Renal cortex interstitium (tissue), 11 donors: ENCODE measurements around the gene HNRNPF. TPM values are rescaled to one million over a fixed set of nuclear protein-coding genes. Genes with fewer than 3 reads are reported as not detected.
"Not testable (repeated sequence)": the region's sequence is repeated elsewhere in the genome, so short reads cannot be mapped to it uniquely, and the experiment has no call there.

ENCODE experiments used
- DNase-seq, 11 donors: peaks; one replicate each; pipeline ENCODE4 v3.0.0-alpha.2; 2013; ENCODE audit warnings: low read depth in 9 of 11, low spot score in 4 of 11; ENCODE audit errors: extremely low read depth in 1 of 11
- polyA plus RNA-seq, 3 donors: library from polyadenylated mRNA; unstranded; fragments of 120-200 nt; gene quantifications; one replicate each; pipeline ENCODE4 v1.2.1, GENCODE V29; 2013; ENCODE audit not compliant: insufficient read length in 3 of 3

Gene HNRNPF
- polyA plus RNA-seq, 3 donors: 214 to 225 (median 217) TPM

DNA sequence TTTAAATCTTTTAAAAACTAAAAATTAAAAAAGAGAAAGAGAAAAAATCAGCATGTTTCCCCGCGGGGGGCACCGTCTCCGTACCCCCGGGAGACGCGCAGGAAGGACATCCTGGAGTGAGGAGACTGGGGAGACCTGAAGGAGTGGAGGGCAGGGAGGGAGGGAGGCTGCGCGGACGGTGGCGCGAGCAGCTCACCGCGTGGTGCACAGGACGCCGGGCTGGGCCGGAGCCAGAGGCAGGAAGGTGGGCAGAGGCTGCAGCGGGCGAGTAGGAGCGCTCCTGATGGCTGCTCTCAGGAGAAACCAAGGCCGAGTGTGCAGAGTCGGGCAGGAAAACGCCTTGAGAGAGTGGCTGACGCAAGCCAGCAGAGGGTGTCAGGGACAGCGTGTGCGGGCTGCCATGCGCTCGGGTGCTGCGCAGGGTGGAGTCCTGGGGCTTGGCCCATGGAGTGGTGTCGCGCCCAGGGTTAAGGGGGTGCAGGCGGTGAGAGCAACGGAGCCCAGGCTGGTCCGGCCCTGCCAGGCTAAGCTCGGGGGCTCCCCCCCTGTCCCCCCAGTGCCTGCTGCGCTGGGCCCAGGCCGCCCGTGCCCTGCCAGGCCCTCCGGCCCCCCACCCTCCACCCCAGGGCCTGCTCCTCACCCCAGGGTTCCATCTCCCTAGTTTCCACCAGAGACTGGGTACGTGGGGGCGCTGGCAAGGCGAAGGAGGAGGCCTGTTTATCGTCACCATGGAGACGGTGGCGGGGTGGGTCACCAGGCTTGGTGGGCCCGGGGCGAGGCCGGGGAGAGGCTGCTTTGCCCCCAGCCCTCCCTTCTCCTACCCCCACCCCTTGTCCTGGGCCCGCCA lies 66.5 kb downstream of the HNRNPF start:
- no peak for DNase-seq

- DNase-seq: no peak
Measured at GRCh38 chr10:43341450-43341849, 67.5 kb downstream of the HNRNPF start.

GRCh38 chr10:43340619-43341018 lies 68.4 kb downstream of the HNRNPF start:
- DNase-seq: no peak

DNA sequence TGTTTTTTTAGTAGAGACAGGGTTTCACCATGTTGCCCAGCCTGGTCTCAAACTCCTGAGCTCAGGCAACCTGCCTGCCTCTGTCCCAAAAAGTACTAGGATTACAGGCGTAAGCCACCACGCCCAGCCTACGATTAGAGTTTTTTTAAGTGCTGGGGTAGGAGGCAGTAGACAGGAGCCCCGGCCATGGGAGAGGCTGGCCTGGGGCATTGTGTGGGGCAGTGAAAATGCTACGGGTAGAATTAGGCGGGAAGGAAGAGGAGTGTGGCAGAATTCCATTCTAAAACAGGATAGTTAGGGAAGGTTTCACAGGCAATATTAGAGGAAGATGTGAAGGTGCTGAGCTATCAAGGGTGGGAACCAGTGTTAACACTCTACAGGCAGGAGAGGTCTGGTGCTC lies 68.9 kb downstream of the HNRNPF start:
- no peak for DNase-seq

- DNase-seq: no peak
Measured at GRCh38 chr10:43339136-43339535, 69.8 kb downstream of the HNRNPF start.

DNA sequence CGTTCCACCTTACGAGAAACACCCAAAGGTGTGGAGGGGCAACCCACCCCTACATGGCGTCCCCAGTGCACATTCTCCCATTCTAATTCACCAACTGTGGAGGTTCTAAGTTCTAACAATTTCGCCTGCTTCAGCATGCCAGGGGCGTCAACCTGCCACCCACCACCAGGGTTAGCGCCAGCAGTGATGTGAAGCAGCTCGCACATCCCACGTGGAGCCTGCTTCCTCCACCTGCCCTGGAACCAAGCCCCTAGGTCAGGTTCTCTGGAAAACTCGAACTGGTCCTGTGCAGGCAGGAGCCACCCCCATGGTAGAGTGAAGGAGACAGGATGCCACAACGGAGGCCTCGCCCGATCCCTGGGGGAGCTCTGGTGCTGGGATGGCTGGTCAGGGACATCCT lies 70.9 kb downstream of the HNRNPF start:
- DNase-seq: no peak

- not testable (repeated sequence) for DNase-seq
Measured at GRCh38 chr10:43337536-43337935, 71.5 kb downstream of the HNRNPF start.

GRCh38 chr10:43336641-43337318 lies 72.2 kb downstream of the HNRNPF start:
- no peak for DNase-seq

DNA sequence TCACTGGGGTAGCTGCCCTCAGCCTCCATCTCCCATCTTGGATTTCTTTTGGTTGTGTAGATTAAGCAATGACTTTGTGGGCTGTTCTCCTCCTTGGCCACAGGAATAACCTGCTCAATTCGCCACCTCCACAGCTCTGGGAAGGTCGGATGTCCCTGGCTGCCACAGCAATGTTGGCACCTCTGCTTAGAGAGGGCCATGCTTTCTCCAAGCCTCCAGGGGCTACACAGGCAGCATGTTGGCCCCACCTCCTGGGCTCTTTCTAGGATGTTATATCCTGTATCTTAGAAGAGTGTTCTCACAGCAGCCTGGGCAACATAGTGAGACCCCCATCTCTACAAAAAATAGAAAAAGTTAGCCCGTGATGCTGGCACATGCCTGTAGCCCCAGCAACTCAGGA lies 72.9 kb downstream of the HNRNPF start:
- no peak for DNase-seq

Other genes starting within 250 kb of the HNRNPF start
- 1 to 10 TPM; 1.2 to 2.0 (median 1.7) TPM for gene RASGEF1A, start 142.1 kb downstream of the HNRNPF start, polyA plus RNA-seq
- gene FXYD4, start 37.5 kb downstream of the HNRNPF start, polyA plus RNA-seq: 1 to 10 TPM in 1 of 3 donors, under 1 TPM in 2; 0.22 to 5.5 (median 0.54) TPM
- 10 to 100 TPM; 10.4 to 13.5 (median 13.4) TPM for gene ZNF487, start 27.9 kb upstream of the HNRNPF start, polyA plus RNA-seq
- 10 to 100 TPM; 11.9 to 15.5 (median 12.4) TPM for gene ZNF239, start 165.4 kb upstream of the HNRNPF start, polyA plus RNA-seq
- gene ZNF485, start 197.3 kb upstream of the HNRNPF start, polyA plus RNA-seq: 1 to 10 TPM; 4.5 to 6.4 (median 5.8) TPM
- 10 to 100 TPM; 58.1 to 69.5 (median 60.6) TPM for gene ZNF32, start 239.7 kb upstream of the HNRNPF start, polyA plus RNA-seq